GM18870 (cell line): Measurements from ENCODE around the gene BID.
"Not testable (repeated sequence)": the region's sequence is repeated elsewhere in the genome, so short reads cannot be mapped to it uniquely, and the experiment has no call there.

Source experiments
- ATAC-seq: cut with Tn5 transposase; IDR thresholded peaks from one replicate; pipeline ENCODE4 v1.9.1; 2021; ENCODE audit warnings: moderate library complexity; ENCODE audit not compliant: unreplicated experiment

BID gene

DNA sequence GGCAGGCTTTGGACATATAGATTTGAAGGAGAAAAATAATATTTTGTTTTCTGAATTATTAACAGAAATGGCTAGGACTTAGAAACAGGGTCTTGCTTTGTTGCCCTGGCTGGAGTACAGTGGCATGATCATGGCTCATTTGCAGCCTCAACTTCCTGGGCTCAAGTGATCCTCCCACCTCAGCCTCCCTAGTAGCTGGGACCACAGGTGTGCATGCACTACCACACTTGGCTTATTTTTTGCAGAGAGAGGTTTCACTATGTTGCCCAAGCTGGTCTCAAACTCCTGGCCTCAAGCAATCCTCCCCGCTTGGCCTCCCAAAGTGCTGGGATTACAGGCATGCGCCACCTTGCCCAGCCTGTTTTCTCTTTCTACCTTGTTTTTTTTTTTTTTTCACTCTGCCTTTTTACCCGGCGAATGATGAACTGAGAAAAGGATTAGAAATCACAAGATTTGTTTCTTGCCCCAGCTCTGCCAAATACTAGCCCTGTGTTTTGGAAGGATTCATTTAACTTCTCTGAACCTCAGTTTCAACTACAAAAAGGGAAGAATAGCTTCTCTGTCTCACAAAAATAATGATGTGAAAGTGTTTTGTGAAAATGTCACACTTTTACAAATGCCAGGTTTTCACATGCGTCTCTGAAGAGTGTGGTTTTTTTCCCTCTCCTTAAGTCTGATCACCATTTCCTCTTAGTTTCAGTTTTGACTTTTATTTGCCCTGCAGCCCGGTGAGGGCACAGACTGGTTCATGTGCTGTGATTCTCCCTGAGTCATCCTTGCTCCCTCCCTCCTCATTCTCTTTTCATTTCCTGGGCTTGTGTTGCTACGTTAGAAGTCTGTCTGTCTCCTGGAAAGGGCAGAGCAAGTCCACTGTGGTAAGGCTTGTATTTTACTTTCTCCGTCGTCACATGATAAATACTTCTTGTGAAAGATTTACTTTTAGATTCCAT is 68.0 kb downstream of the BID start:
- peak; percentile 93 for ATAC-seq

GRCh38 chr22:17705546-17705945 is 68.7 kb downstream of the BID start:
- ATAC-seq = no peak

DNA sequence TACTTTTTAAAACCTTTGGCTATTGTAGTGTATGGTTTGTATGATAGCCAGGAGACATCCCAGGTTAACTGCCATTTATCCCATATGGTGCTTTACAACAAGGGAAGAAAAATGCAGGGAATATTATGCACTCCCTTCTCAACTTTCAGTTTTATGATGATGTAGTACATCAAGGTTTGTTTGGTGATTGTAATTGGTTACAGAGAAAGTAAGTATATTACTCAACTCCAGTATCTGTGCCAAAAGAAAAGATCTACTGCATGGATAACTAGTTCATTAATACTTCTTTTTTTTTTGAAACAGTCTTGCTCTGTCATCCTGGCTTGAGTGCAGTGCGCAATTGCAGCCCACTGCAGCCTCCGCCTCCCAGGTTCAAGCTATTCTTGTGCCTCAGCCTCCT is 70.5 kb downstream of the BID start:
- ATAC-seq = no peak

DNA sequence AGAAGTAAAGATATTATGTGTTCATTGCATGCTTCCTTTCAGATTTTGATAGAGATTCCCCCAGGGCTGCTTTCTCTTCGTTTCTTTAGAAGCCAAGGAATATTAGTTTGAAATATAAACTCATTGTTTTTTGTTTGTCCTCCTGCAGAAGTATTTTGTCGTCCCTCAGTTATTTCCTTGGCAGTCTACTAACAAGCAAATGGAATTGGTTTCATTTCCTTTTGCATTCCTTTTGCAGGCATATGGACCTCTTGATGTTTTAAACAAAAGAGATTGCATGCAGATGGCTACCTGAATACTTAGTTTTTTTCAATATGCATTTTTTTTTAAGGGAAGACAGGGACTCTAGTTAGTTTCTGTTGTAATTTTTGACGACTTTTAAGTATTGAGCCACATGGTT is 73.5 kb downstream of the BID start:
- ATAC-seq = no peak

- ATAC-seq = no peak
Observed at GRCh38 chr22:17699696-17700340, 74.5 kb downstream of the BID start.

- ATAC-seq = no peak
Observed at GRCh38 chr22:17698948-17699347, 75.3 kb downstream of the BID start.

DNA sequence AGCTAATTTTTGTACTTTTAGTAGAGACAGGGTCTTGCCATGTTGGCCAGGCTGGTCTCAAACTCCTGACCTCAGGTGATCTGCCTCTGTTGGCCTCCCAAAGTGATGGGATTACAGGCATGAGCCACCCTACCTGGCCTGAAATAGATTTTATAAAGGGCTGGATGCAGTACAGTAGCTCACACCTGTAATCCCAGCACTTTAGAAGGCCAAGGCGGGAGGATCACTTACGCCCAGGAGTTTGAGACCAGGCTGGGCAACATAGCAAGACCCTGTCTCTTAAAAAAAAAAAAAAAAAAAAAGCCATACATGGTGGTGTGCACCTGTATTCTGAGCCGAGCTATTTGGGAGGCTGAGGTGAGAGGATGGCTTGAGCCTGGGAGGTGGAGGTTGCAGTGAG is 76.0 kb downstream of the BID start:
- ATAC-seq = not testable (repeated sequence)

DNA sequence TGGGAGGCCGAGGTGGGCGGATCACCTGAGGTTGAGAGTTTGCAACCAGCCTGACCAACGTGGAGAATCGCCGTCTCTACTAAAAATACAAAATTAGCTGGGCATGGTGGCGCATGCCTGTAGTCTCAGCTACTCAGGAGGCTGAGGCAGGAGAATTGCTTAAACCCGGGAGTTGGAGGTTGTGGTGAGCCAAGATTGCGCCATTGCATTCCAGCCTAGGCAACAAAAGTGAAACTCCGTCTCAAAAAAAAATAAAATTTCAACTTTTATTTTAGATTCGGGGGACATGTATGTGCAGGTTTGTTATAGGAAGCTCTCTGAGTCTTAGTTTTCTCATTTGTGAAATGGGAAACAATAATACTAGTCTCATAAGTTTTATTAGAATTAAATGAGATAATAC is 77.1 kb downstream of the BID start:
- ATAC-seq = not testable (repeated sequence)

- ATAC-seq = no peak
Observed at GRCh38 chr22:17695986-17696385, 78.3 kb downstream of the BID start.

GRCh38 chr22:17694752-17695151 is 79.5 kb downstream of the BID start:
- ATAC-seq = no peak

- no peak for ATAC-seq
Observed at GRCh38 chr22:17694193-17694592, 80.1 kb downstream of the BID start.

DNA sequence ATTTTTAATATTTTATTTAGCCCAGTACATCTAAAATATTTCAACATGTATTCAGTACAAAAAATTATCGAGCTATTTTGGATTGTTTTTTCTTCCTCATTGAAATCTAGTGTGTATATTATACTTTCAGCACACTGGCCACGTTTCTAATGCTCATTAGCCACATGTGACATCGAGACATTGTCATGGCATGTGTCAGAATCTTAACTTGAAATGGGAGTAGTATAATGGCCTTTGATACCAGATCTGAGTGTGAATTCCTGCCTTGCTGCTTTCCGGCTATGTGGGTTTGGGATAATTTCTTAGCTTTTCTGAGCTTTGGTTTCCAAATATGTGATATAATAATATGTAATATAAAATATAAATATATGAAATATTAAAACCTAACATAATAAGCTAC is 81.4 kb downstream of the BID start:
- no peak for ATAC-seq

DNA sequence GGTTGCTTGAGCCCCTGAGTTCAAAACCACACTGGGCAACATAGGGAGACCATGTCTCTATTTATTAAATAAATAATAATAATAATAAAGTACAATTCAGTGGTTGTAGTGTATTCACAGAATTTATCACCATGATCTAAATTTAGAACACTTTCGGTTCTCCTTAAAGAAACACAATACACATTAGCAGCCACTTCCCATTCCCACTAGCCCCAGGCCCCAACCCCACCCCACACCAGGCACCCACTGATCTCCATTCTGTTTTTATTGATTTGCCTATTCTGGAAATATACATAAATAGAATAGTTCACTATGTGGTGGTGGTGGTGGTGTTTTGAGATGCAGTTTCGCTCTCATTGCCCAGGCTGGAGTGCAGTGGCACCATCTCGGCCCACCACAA is 90.0 kb downstream of the BID start:
- ATAC-seq = no peak
